ENCODE results near the gene AAR2. TPM values are rescaled to one million over a fixed set of nuclear protein-coding genes. Genes with fewer than 3 reads are reported as not detected.

The AAR2 gene
- total RNA-seq, 1 donor from 2014 or later: 25.2 TPM

GRCh38 chr20:36259177-36260061 is 23.1 kb downstream of the AAR2 start:
- intact Hi-C loops (cut with micrococcal nuclease): no loop called here

GRCh38 chr20:36260316-36260715 is 24.0 kb downstream of the AAR2 start:
- intact Hi-C loops (cut with micrococcal nuclease): no loop called here

- intact Hi-C loops (cut with micrococcal nuclease): no loop called here
Measured at GRCh38 chr20:36261389-36262105, 25.3 kb downstream of the AAR2 start.

GRCh38 chr20:36262440-36262839 is 26.2 kb downstream of the AAR2 start:
- intact Hi-C loops (cut with micrococcal nuclease): no loop called here

GRCh38 chr20:36264426-36265246 is 28.4 kb downstream of the AAR2 start:
- intact Hi-C loops (cut with micrococcal nuclease): no loop called here

GRCh38 chr20:36266189-36266588 is 29.9 kb downstream of the AAR2 start:
- intact Hi-C loops (cut with micrococcal nuclease): no loop called here

GRCh38 chr20:36267605-36268381 is 31.5 kb downstream of the AAR2 start:
- intact Hi-C loops (cut with micrococcal nuclease): no loop called here

GRCh38 chr20:36268440-36269342 is 32.4 kb downstream of the AAR2 start:
- intact Hi-C loops (cut with micrococcal nuclease): no loop called here

GRCh38 chr20:36269507-36269906 is 33.2 kb downstream of the AAR2 start:
- intact Hi-C loops (cut with micrococcal nuclease): no loop called here

- intact Hi-C loops (cut with micrococcal nuclease): no loop called here
Measured at GRCh38 chr20:36270744-36271638, 34.7 kb downstream of the AAR2 start.

- intact Hi-C loops (cut with micrococcal nuclease): loop anchor here (2.0 kb wide), 1 partner anchor 167 kb away; no protein-coding TSS in a partner anchor
Measured at GRCh38 chr20:36271639-36272546, 35.6 kb downstream of the AAR2 start.

GRCh38 chr20:36272547-36273220 is 36.4 kb downstream of the AAR2 start:
- intact Hi-C loops (cut with micrococcal nuclease): loop anchor here (2.0 kb wide), 1 partner anchor 166 kb away; no protein-coding TSS in a partner anchor

- intact Hi-C loops (cut with micrococcal nuclease): loop anchor here (2.0 kb wide), 1 partner anchor 165 kb away; no protein-coding TSS in a partner anchor
Measured at GRCh38 chr20:36273414-36274180, 37.3 kb downstream of the AAR2 start.

GRCh38 chr20:36274181-36274841 is 38.0 kb downstream of the AAR2 start:
- intact Hi-C loops (cut with micrococcal nuclease): no loop called here

GRCh38 chr20:36275011-36275410 is 38.7 kb downstream of the AAR2 start:
- intact Hi-C loops (cut with micrococcal nuclease): no loop called here

All from T-helper 2 cell treated with Interferon-gamma antibody and Interleukin-4, amounts not matched to agents 100 ng/mL and 5 ng/mL, for 36 hours (primary cell).